Prostate gland (tissue), 2 donors: ENCODE results near the gene ANKRD11. TPM values are rescaled to one million over a fixed set of nuclear protein-coding genes. Genes with fewer than 3 reads are reported as not detected.
"Not testable (repeated sequence)": the region's sequence is repeated elsewhere in the genome, so short reads cannot be mapped to it uniquely, and the experiment has no call there.

Experiments used
- DNase-seq: peaks from one replicate; pipeline ENCODE4 v3.0.0-alpha.2; 2019; ENCODE audit warnings: low spot score
- H3K27ac ChIP-seq, 2 donors: fragments of 200-600 bp; sonication (generic); 2 replicates each; pipeline ENCODE4 v1.5.1; 2017 to 2019
- H3K27me3 ChIP-seq: fragments of 200-600 bp; sonication (generic); replicated peaks from 2 replicates; pipeline ENCODE4 v1.5.1; 2019; ENCODE audit not compliant: insufficient read depth
- H3K36me3 ChIP-seq, 2 donors: fragments of 200-600 bp; sonication (generic); 1 replicate in 1 of 2; 2 replicates in 1 of 2; pipeline versions ENCODE4 v1.5.1 to v1.8.1; 2017 to 2019
- H3K4me1 ChIP-seq: fragments of 200-600 bp; sonication (generic); replicated peaks from 2 replicates; pipeline ENCODE4 v1.5.1; 2019
- H3K4me3 ChIP-seq, 2 donors: fragments of 200-600 bp; sonication (generic); 2 replicates each; pipeline ENCODE4 v1.5.1; 2017 to 2019
- H3K9me3 ChIP-seq: fragments of 200-600 bp; sonication (generic); 2 replicates; pipeline ENCODE4 v1.5.1; 2017
- POLR2A ChIP-seq: fragments of 450-650 bp; IDR thresholded peaks from one replicate; pipeline ENCODE4 v1.6.1; 2016; ENCODE audit warnings: antibody characterized with exemption, mild to moderate bottlenecking
- POLR2AphosphoS5 ChIP-seq: sonication (generic); formaldehyde crosslinking; IDR thresholded peaks from one replicate; pipeline ENCODE4 v1.6.1; 2017; ENCODE audit warnings: antibody characterized with exemption
- WGBS: methylation state at CpG from one replicate; pipeline ENCODE4 v1.1.5; 2018; 5-methylcytosine and 5-hydroxymethylcytosine counted together
- intact Hi-C: fragments of 100-400 bp; cut with DNase I; formaldehyde crosslinking; loops from one replicate; pipeline ENCODE4 v1.14.2; 2022
- total RNA-seq, 2 donors: library from RNA; depleted of rRNA; stranded (reverse); fragments of >200 nt; gene quantifications; one replicate each; pipeline ENCODE4 v1.1.0, GENCODE V29; 2016
- TF ChIP-seq, protein P1 (sequence below), 4 experiments: fragments of 200-600 bp in 2 of 4; fragments of 450-650 bp in 2 of 4; sonication (generic) in 2 of 4; IDR thresholded peaks; 1 replicate in 3 of 4; 2 replicates in 1 of 4; pipeline ENCODE4 v1.5.1; 2016 to 2019; ENCODE audit warnings: antibody characterized with exemption in 4 of 4, mild to moderate bottlenecking in 2 of 4, moderate library complexity in 2 of 4

Gene ANKRD11
- total RNA-seq, 2 donors from 2014 or later, result 66.2 to 143 TPM

DNA sequence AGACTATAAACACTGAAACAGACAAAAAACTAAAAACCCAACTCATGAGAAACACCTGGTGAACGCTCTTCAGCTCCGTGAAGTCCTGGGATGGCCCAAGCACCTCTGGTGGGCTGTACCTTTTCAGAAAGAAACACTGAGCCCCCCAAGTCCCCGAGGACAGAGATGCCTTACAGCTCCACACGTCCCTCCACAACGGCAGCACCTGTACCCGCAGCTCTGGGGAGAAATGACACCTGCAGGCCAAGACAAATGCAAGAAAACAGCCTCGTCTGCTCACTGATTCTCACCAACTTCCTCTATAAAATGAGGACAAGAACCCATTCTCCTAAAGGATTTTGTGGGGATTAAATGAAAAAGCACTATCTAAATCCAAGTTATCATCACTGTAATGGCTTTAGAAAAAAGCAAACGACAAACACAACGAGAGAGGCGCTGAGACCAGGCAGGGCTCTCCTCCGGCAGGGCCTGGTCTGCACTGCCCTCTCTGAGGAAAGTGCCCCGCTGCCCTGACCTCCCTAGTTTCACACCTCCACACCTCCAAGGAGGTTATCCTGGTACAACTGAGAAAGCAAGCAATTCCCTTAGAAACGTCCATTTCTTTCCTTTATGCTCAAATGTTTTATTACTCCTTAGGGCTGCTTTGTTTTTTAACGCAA, 158.0 kb downstream of the ANKRD11 start:
- no peaks in the 10 kb centered on the region for H3K9me3 ChIP-seq
- WGBS, result 40% methylated on average over 14 of the region's 14 CpGs
- intact Hi-C loops, result loop anchor here (10.0 kb wide), 1 partner anchor 232 kb away; the partner anchor contains the start of gene RPL13
- peaks cover 10% of the 10 kb centered on the region for H3K4me1 ChIP-seq
- H3K27ac ChIP-seq, result no peak overlapping the region
- H3K4me3 ChIP-seq, result no peak overlapping the region
- DNase-seq, result no peak
- TF ChIP-seq POLR2A (no peak), POLR2AphosphoS5 (no peak)
- TF ChIP-seq, protein P1, sequence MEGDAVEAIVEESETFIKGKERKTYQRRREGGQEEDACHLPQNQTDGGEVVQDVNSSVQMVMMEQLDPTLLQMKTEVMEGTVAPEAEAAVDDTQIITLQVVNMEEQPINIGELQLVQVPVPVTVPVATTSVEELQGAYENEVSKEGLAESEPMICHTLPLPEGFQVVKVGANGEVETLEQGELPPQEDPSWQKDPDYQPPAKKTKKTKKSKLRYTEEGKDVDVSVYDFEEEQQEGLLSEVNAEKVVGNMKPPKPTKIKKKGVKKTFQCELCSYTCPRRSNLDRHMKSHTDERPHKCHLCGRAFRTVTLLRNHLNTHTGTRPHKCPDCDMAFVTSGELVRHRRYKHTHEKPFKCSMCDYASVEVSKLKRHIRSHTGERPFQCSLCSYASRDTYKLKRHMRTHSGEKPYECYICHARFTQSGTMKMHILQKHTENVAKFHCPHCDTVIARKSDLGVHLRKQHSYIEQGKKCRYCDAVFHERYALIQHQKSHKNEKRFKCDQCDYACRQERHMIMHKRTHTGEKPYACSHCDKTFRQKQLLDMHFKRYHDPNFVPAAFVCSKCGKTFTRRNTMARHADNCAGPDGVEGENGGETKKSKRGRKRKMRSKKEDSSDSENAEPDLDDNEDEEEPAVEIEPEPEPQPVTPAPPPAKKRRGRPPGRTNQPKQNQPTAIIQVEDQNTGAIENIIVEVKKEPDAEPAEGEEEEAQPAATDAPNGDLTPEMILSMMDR (IDR thresholded peaks at IDR 0.05), result no peak
- no peaks in the 10 kb centered on the region for H3K36me3 ChIP-seq
- no peaks in the 10 kb centered on the region for H3K27me3 ChIP-seq

DNA sequence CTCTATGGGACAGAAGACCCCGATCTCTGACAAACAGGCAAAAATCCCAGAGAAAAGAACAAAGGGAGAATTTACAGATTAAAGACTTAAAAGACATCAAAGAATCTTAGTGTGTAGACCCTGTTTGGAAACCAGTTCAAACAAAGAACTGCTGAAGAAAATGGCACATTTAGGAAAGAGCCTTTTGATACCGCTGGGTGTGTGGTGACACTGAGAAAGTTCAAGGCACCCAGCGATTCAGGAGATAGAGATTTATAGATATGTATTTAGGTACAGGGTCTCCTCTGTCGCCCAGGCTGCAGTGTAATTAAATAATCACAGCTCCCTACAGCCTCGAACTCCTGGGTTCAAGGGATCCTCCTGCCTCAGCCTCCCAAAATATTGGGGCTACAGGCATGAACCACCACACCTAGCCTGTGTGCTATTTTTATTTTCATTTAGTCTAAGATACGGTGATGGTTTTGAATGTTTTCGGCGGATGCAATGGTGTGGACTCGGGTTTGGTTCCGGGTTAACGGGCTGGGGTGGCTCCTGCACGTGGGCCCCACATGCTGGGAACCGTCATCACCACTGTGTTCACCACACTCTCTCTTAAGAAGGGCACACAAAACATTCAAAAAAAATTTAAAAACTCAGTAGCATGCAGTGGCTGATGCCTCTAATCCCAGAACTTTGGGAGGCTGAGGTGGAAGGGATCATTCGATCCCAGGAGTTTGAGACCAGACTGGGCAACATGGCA, 158.8 kb downstream of the ANKRD11 start:
- H3K36me3 ChIP-seq, result no peaks in the 10 kb centered on the region
- TF ChIP-seq POLR2AphosphoS5 (no peak), POLR2A (no peak)
- TF ChIP-seq, protein P1 (IDR thresholded peaks at IDR 0.05), result no peak
- no peak overlapping the region for H3K27ac ChIP-seq
- 71% methylated on average over 14 of the region's 14 CpGs for WGBS
- no peaks in the 10 kb centered on the region for H3K27me3 ChIP-seq
- no peak overlapping the region for H3K4me3 ChIP-seq
- intact Hi-C loops, result loop anchor here (10.0 kb wide), 1 partner anchor 233 kb away; the partner anchor contains the start of gene RPL13
- no peaks in the 10 kb centered on the region for H3K9me3 ChIP-seq
- H3K4me1 ChIP-seq, result peaks cover 10% of the 10 kb centered on the region
- no peak for DNase-seq

DNA sequence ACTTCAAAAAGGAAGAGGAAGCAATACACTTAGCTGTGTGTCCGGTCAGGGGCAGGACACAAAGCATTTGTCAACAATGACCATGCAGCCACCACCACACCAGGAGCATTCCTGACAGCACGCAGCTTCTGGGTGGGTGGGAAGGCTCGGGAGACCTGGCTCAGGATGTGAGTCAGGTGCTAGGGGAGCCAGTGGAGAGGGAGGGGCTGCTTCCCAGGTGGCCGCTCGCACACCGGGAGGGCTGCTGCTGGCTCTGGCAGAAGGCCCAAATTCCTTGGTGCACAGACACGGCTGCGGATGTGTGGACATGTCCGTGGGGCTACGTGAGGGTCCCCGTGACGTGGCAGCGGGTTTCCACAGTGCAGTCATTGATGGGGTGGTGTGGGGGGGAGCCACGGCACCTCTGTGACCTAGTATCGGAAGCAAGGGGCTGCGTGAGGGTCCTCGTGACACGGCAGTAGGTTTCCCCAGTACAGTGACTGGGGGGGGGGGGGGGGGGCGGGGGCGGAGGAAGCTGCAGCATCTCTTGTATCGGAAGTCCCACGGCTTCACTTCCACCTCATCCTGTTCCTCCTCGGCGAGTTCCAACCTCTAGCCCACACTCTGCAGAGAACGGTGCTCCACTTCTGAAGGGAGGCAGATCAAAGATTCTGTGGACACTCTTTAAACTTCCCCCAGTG, 160.0 kb downstream of the ANKRD11 start:
- intact Hi-C loops, result loop anchor here (10.0 kb wide), 1 partner anchor 234 kb away; the partner anchor contains the start of gene RPL13
- Histone ChIP-seq H3K27me3 (no peaks in the 10 kb centered on the region), H3K27ac (no peak overlapping the region), H3K4me3 (no peak overlapping the region), H3K9me3 (no peaks in the 10 kb centered on the region), H3K36me3 (no peaks in the 10 kb centered on the region), H3K4me1 (peaks cover 15% of the 10 kb centered on the region)
- TF ChIP-seq POLR2A (no peak), POLR2AphosphoS5 (no peak)
- TF ChIP-seq, protein P1 (IDR thresholded peaks at IDR 0.05), result no peak
- 52% methylated on average over 15 of the region's 25 CpGs for WGBS
- DNase-seq, result no peak

DNA sequence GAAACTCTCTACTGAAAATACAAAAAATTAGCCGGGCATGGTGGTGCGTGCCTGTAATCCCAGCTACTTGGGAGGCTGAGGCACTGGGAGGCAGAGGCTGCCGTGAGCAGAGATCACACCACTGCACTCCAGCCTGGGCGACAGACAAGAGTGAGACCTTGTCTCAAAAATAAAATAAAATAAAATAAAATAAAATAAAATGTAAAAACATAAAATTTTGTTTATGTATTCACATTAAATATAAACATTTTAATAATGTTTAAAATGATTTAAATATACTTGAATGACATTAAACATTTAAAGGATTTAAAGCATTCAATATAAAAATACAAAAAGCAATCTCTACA, 160.6 kb downstream of the ANKRD11 start:
- H3K27me3 ChIP-seq, H3K4me3 ChIP-seq, H3K27ac ChIP-seq, H3K9me3 ChIP-seq, DNase-seq, H3K36me3 ChIP-seq: not testable (repeated sequence)
- peaks cover 15% of the 10 kb centered on the region for H3K4me1 ChIP-seq
- intact Hi-C loops, result loop anchor here (10.0 kb wide), 2 partner anchors 85 to 235 kb away; partner anchors contain the start of gene RPL13
- 94% methylated on average over 4 of the region's 4 CpGs for WGBS

DNA sequence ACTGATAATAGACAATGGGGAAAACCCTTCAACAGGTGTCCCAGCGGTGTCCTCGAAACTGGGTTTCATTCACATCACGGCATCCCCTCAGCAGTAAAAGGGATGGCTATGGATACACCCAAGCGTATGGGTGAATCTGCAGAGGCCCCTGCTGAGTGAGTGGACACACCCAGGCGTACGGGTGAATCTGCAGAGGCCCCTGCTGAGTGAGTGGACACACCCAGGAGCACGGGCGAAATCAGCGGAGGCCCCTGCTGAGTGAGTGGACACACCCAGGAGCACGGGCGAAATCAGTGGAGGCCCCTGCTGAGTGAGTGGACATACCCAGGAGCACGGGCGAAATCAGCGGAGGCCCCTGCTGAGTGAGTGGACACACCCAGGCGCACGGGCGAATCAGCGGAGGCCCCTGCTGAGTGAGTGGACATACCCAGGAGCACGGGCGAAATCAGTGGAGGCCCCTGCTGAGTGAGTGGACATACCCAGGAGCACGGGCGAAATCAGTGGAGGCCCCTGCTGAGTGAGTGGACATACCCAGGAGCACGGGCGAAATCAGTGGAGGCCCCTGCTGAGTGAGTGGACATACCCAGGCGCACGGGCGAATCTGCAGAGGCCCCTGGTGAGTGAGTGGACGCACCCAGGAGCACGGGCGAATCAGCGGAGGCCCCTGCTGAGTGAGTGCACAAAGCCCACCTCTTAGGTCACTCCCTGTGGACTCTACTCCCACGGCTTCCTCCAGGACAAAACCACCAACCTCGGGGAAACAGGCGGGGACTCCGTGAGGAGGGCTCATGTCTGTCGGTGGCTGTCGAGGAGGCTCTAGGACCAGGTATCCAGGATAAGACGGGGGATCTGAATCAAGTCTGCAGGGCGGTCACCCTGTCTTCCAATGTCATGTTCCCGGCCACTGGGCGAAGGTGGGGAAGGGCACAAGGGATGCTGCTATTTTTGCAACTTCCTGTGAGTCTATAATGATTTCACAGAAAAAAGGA, 161.7 kb downstream of the ANKRD11 start:
- not testable (repeated sequence) for H3K27me3 ChIP-seq, H3K4me3 ChIP-seq, H3K9me3 ChIP-seq, H3K36me3 ChIP-seq, DNase-seq, H3K27ac ChIP-seq
- peaks cover 14% of the 10 kb centered on the region for H3K4me1 ChIP-seq
- intact Hi-C loops, result loop anchor here (10.0 kb wide), 1 partner anchor 84 kb away; no protein-coding TSS in a partner anchor
- 90% methylated on average over 39 of the region's 41 CpGs for WGBS
